Stimulated activated CD8-positive, alpha-beta memory T cell treated with anti-CD3 and anti-CD28 coated beads, Interleukin-15, amount 100 ng/mL, for 1 hour (primary cell): ENCODE measurements around the gene CABLES2.

ENCODE experiments used
- DNase-seq: peaks from one replicate; pipeline ENCODE4 v3.0.0-alpha.2; 2020; ENCODE audit warnings: low read depth

Gene CABLES2

DNA sequence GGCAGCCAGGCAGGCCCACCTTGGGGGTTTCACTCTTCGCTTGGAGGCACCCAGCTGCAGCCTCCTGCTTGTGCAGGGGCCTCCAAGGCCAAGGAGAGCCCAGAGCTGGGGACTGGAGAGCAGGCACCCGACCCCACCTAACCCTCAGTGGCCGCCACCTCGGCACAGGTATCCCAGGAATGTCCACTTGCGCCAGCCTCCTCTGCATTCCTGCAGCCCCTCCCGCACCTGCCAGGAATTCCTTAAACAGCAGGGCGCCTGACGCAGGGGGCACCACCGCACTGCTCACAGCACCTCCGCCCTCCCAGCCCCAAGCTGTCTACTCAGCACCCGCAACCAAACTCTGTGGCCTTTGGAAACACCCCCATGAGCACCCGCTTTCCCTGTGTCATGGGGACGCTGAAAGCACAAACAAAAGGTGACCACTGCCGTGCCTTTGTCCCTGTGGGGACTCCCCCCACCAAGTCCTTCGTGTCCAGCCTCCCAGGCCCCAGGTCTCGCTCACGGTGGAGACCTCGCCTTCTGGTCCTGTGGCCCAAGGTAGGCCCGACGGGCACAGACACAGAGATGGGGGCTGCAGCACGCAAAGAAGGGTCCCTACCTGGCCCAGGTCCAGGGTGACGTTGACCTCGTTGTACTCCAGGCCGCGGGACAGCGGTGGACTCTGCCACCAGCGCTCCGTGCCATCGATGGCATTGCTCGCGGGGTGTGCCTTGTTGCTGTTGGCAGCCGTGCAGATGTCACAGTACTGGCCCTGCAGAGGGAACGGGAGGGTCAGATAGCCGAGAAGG, 45.1 kb downstream of the CABLES2 start:
- no peak for DNase-seq

DNA sequence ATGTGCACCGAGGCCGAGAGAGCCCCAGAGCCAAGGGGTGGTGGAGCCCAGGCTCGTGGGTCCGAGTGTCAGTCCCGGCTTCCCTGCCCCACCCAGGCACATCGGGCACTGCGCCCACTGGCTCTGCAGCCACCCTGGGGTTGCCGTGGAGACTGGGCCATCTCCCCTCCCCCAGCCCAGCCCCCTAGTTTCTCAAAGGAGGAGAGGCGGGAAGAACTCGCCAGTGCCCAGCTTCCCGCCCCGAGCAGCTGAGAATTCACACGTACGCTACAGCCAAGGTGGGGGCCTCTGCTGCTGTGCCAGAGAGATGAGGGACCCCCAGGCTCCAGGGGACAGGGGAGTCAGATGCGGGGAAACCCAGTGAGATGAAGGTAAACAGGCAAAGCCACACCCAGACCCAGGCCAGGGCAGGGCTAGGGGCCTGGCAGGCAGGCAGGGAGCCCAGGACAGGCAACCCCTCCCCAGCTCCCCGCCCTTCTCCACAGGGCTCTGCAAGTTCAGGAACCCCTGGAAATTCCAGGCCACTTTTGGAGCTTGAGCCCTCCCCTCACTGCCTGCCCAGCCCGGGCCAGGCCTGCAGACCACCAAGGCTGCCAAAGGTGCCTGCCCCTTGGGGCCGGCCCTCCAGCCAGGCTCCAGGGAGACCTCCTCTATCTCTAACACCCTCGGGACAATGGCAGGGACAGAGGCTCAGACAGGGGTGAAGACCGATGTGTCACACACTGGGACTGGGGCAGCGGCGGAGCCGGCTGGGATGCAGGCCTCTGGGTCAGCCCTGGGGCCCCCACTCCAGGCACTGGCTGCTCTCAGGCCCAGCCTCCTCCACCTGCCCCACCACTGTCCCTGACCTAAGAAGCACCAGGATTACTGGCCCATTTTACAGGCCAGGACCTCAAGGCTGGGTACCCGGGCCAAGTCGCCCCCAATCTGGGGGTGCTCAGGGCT, 46.0 kb downstream of the CABLES2 start:
- DNase-seq, result no peak

DNA sequence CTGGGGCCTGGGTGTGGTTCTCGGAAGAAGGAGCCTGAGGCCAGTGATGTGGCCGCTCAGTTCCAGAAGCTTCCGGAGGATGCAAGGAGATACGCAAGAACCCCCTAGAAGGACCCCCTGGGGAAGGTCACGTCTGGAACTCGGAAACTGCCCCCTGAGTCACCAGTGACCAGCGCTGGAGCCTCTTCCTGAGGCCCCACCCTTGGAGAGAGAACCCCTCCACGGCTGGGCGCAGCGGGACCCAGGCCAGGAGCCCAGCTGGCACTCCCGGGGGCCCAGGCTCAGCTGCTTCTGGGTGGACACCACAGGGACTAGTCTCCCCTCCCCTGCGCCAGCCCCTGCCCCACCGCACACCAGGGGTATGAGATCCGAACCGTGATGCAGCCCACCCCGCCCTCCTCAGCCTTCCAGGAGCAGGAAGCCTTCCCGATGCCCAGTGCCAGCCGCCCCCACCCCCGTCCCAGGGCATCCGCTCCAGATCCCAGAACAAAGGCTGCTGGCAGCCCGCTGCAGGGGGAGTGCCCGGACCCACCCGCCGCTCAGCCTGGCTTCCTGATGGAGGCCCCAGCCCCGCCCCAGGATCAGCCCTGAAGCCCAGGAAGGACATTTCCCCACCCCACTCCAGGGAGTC, 47.5 kb downstream of the CABLES2 start:
- no peak for DNase-seq

DNA sequence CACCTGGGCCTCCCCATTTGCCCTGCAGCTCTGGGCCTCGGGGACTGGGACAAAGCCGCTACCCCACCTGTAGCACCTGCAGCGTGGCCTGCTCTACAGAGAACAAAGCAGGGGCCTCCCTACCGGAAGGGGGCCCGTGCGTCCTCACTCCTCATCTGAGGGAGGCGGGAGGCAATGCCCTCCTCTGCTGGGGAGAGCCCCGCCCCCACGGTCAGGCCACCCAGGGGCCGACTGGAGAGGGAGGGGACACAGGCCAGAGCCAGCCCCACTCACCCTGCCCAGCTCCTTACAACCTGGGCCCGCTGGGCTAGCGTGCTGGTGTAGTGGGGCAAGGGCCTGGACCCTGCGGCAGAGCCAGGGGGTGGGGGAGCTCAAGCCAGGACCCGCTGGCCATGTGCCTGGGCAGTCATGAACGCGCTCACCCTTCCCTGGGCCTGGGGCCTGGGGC, 48.0 kb downstream of the CABLES2 start:
- DNase-seq, result no peak

DNA sequence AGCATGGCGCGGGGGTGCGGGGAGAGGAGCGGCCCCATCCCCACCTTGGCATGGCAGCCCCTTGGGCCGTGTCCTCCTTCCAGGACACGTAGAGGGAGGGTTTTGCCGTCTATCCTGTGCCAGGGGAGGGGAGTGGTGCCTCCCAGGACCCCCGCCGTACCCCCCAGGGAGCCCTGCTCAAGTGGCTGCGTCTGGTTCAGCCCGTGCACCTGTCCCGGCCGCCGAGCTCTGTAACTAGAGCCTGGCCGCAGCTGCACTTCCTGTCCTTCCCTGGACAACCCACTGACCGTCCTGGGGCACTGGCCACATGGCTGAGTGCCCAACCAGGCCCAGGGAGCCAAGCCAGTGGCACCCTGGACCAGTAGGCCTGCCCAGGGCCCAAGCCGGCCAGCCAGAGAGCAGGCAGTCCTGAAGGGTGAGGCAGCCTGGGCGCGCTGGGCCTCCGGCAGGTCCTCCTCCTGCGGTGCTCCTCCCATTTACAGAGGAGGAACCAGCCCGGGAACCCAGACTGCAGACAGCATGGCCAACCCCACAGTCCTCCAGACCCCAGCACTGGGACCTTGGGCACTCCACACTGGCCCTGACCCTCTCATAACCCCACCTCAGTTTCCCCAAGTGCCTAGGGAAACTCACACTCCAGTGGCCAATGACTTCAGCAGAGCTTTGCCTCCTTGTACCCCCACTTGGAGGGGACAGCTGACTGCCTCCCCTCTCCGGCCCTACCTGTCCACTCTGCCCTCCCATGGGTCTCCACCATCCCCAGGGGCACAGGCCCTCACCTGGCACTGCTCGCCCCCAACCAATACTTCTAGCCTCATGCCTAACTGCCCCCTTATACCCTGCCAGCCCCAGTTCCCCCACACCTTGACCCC, 48.7 kb downstream of the CABLES2 start:
- DNase-seq, result no peak

DNA sequence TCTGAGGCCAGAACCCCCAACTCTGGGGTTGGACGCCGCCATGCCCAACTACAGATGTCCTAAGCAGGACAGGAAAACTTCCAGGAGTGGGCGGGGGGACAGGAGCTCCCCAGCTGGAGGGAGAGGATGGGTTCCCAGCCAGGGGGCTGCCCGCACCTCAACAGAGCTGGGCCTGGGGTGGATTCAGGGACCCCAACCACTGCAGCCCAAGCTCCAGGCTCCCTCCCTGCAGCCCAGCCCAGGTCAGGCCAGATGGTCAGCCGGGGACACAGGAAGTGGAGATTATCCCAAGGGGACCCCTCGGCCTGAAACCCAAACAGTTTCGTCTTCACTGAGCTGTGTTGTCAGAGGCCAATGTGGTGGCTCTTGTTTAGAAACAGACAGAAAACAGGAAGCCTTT, 49.4 kb downstream of the CABLES2 start:
- no peak for DNase-seq

DNA sequence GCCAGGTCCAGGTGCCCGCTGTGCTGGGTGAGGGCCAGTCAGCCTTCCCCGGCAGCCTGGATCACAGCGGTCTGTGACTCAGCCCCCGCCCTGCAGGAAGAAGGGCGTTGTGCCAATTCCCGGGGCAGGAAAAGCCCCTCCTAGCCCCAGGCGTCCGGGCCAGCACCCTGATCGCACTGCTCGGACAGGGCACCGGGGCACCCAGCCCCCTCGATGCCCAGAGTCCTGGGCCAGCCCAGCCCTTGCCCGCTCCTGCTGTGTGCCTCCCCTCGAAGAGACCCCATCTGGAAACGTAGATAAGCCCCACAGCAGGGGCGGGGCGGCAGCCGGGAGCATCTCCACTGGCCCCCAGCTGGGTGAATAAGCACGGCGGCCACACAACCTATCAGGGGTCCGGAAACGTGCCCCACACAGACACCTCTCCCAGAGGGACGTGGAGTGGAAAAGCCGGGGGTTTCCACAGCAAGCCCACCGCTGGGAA, 49.9 kb downstream of the CABLES2 start:
- no peak for DNase-seq

DNA sequence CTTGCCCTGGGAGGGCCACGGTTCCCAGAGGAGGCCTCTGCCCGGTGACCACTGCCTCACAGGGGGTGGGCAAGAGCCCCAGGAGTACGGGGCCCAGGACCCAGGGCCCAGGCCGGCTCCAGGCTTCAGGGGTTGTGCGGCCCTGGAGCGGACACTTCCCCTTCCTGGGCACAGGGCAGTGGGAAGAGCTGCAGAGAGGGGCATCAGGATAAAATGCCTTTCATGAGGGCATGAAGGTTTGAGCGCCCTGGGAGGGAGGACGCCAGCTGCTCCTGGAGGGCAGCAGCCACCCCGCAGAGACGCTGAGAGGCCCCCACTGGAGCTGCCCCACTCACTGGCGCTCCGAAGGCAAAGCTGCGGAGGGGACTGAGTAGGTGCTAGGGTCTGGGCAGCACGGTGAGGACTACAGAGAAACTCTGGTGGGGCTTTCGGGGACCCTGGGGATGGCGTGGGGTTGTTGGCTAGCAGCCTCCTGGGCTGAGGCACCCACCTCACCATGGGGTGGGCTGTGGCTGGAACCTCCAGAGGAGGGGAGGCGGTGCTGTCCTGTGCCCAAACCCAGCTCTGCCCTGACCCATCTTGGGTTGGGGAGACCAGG, 50.4 kb downstream of the CABLES2 start:
- DNase-seq, result no peak

DNA sequence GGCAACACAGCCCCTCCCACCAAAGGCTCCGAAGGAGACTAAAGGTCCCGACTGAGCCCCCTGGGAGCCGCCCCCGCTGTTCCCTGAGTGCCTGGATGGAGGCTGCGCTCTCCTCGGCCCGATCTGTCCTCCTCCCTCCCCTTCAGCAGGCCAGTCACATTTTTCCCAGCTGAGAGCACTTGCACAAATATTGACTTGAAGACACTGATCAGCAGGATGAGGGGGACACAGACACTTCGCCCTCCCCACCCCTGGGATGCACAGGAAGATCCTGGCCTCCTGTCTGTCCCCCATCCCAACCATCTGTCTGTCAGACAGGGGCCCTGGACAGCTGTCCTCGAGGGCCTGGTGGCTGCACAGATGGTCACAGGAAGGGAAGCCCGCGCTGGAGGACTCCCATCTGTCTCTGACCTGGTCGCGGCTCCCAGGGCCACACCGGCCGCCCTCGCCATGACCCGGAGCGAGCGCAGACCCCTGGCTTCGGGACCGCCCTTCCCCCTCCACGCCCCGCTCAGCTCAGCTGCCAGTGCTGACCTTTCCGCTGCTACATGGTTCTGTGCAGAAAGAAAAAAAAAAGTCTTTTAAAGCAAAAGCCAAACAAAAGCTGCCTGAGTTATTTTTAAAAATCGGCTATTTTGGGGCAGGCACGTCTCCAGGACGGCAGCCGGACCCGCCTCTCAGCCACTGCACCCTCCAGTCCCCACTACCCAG, 51.1 kb downstream of the CABLES2 start:
- no peak for DNase-seq

DNA sequence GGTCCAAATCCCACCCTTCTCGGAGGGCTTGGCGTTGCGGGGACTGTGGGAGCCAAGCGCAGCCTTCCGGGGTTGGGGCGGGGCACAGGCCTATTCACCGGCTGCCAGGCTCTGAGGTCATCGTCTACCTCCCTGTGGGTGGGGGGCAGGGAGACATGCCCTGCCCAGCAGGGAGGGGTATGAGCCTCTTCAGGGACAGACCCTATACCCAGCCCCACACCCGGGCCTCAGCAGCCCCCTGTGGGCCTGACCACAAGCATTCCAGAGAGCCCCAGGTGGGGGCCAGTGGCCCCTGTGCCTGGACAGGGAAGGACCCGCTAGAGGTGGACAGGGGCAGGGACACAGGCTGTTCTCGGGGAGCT, 51.6 kb downstream of the CABLES2 start:
- DNase-seq, result no peak

DNA sequence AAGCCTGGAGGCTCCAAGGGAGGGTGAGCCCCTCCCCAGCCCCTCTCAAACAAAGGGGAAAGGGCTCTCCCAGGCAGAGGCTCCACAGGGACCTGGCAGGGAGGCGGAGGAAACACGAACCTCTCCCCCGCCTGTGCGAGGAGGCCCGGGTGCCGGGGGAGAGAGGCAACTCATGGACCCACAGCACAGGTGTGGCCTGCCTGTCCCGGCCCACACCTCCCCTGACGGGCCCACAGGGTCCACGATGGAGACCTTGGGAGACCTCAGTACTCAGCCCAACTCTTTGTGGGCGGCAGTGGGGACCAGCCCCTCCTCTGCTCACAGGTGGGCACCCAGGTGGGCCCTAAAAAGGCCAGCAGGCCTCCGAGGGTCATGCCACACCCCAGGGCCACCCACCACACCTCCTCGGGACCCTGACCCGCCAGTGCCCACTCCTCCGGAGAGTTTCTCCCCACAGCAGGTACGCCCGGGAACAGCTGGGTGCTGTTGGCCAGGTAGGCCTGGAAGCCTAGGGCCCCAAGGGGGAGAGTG, 52.2 kb downstream of the CABLES2 start:
- DNase-seq, result no peak

DNA sequence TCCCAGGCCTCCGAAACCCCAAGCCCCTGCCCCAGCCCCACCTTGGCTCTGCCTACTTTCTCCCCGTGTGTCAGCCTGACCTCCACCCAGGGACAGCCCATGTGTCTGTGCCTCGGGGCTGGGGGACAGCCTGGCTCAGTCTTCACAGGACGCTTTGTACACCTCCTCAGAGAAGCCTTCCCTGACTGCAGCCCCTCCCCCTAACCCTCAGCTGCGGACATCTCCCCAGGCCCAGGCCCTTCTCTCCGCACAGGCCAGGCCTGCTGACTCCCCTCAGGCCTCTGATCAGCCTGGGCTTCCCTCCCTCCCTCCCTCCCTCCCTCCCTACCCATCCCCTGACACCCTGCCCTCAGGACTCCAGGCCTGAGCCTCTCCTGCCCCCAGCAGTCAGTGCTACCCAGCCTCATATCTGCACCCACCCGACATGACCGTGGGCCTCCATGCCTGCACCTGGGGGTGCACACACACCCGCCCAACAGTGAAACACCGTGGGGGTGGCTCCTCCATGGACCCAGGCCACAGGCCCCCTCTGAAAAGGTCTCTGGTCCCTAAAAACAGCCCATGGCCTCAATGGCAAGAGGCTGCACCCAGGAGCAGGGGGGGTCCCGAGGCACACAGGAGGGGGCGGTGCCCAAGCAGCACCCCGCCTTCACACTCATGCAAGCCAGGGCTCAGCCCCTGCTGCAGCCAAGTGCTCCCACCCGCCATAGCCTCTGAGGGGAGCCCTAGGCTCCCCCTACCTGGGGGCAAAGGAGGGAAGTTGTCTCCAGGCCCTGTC, 52.9 kb downstream of the CABLES2 start:
- DNase-seq, result no peak

DNA sequence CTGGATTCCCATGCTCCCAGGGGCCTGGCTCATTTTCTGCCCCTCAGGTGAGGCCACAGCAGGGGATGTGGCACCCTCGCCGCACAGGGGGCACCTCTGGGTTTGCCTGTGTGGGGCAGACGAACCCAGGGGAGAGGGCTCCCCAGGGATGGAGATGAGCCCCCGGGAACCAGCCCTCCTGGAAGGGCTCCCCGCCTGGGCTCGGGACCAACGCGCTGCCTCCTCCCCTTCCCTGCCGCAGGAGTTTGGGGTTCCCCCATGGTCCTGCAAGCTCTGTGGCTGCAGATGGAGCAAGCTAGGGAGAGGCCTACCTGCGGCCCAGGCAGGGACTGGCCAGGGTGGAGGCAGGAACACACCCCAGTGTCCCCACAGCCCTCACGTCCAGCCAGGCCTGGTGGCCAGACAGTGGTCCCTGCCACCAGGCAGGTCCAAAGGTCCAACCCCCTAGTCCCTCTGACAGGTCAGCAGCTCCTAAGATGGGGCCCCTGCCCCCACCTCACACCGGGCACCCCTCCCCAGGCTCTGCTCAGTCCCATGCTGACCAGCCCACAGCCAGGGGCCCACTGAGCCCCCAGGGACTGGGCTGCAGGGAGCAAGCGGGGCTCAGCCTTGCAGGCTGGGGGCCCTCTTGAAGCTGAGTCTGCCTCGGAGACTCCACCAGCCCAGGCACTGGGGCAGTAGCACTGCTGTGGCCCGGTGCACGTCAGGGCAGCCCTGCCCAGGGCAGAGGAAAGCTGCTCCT, 53.6 kb downstream of the CABLES2 start:
- no peak for DNase-seq

DNA sequence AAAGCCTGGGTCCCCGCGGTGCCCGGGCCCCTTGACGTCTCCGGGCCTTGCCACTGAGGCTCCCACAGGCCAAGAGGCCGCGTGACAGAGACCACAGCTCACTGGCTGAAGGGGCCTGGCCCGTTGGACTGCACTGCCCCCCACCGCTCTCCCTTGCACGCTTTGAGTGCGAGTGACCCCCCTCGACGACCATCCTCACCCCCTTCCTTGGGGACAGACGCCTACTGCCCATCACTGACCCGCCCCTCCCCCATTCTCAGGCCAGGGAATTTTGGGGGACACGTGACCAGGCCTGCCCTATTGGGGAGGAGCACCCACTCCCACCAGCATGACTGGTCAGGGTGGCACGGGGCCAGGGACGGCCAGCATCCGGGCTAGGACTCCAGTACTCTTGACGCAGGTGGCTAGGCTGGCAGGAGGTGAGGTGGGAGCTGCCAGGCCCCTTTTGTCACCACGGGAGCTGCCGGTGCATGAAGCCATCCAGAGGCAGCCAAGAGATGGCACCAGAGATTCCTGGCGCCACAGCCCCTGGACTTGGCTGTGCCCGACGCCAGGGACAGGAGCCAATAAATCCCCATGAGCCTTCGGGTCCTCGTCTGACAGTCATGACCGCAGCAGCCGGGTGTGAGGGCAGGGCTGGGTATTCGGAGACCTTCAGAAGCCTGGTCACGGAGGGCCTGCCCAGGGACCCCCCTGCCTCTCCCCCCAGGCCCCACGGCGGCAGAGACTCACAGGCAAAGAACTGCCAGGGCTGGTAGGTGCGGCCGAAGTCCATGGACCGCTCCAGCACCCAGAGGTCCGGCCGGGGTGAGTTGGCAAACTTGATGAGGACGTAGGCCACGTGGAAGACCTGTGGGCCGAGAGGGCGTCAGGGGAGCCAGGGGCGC, 54.4 kb downstream of the CABLES2 start:
- DNase-seq, result no peak

DNA sequence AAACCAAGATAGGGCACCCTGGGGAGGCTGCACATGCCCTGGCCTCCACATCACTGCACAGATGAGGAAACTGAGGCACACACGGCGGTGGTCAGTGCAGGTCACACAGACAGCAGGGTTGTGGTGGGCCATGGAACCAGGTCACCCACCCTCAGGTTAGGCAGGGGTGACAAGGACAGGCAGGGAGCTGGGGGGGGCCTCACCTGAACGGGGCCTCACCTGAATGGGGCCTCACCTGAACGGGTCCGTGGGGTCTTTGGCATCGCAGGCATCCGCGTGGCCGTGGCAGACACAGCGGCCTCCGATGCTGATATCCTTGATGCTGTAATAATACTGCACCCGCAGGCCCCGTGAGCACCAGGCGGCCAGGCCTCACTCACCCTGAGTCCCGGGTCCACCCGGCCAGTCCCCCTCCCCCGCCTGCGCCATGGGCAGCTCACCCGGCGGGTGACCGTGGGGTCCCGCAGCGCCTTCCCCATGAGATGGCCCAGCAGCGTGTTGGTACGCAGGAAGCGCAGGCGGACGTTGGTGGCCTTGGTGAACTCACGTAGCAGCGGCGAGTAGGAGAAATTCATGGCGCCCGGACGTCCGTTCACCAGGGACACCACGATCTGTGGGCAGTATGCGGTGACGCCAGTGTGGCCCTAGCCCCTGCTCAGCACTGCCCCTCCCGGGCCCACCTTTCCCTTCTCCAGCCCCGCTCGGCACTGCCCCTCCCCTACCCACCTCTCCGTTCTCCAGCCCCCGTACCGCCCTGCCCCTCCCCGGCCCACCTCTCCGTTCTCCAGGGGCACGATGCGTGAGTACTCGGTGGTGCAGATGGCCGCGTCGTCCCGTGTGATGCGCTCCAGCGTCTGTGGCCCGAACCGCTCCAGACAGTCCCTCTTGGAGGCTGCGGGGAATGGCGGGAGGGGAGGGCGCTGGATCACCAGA, 55.4 kb downstream of the CABLES2 start:
- no peak for DNase-seq

DNA sequence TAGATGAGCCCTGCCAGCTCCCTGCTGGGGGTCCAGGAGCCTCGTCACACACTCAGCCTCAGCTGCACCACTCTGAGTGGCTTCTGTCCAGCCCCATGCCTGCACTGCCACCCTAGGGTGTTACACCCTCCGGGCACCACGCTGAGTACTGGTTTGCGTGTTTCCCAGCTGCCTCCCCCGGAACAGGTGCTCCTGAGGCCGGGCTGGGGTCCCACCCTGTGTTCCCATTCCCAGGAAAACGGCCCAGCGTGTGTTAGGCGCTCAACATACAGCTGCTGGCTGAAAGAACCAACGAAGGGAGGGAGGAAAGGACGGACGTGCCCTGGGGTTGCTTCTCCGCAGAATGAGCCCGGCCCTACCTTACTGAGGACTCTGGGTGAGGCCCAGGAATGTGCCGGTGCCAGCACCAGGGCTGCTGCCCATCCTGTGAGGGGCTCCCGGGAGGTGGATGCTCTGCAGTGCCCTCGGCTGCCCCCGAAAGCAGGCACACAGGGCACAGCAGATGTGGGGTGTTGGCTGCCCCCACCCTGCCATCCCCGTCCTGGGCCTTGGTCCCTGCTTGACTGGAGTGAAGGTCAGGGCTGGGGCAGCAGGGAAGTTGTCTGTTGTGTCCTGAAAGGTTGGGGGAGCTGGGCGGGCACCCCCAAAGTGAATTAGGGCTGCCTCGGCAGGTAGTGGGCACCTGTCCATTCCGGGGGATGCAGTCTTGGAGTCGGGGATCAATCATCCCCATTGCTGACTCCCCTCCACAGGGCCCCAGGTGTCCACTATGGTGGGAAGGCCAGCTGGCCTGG, 56.3 kb downstream of the CABLES2 start:
- DNase-seq, result no peak
